HepG2 (cell line): ENCODE results near the gene PLPP7. TPM values are rescaled to one million over a fixed set of nuclear protein-coding genes. Genes with fewer than 3 reads are reported as not detected.

Source experiments
- ATAC-seq: fragments of 200-7000 bp; cut with Tn5 transposase; 3 replicates; pipeline ENCODE4 v1.9.1; 2020; ENCODE audit warnings: mild to moderate bottlenecking, moderate library complexity
- BruUV-seq: library from RNA; stranded (reverse); fragments of 400-500 nt; replicated peaks from 2 replicates; lab custom pipeline; 2021; lab: Mats Ljungman, UMichigan
- CTCF ChIA-PET: fragments of 300-600 bp; formaldehyde crosslinking; extraction: SDS; loops from one replicate; lab custom pipeline; 2021; ENCODE audit warnings: low total read pairs, inconsistent platforms, low intra/inter-chr PET ratio; lab: Yijun Ruan, JAX
- POLR2A ChIA-PET: fragments of 350-600 bp; sonication (Branson Sonifier 250); formaldehyde crosslinking; loops from one replicate; lab custom pipeline; 2020; ENCODE audit warnings: antibody characterized with exemption, inconsistent platforms; lab: Yijun Ruan, JAX
- DNase-seq: peaks from one replicate; pipeline ENCODE4 v3.0.0-alpha.2; 2015; ENCODE audit warnings: low spot score
- FAIRE-seq: peaks from 3 replicates; lab custom pipeline; 2011; peaks lifted over from hg19 to GRCh38; lab: Jason Lieb, UNC
- H2AFZ ChIP-seq: one replicate; pipeline ENCODE4 v1.6.1; 2011; ENCODE audit warnings: low read length, inconsistent platforms
- H3K27ac ChIP-seq: fragments of 300-600 bp; 3 replicates; pipeline ENCODE4 v1.8.0; 2011; ENCODE audit warnings: mixed run types, mild to moderate bottlenecking, mixed read lengths, low read length, inconsistent platforms; ENCODE audit not compliant: insufficient read depth; ENCODE audit errors: extremely low read length
- H3K27me3 ChIP-seq, 2 experiments: fragments of 200-600 bp in 1 of 2; 2 replicates in 1 of 2; 3 replicates in 1 of 2; pipeline versions ENCODE4 v1.6.0 to v1.8.0; 2011; ENCODE audit warnings: low read length in 2 of 2, mild to moderate bottlenecking in 2 of 2, moderate library complexity in 2 of 2, inconsistent platforms in 1 of 2; ENCODE audit not compliant: insufficient read depth in 2 of 2, control insufficient read depth in 1 of 2
- H3K36me3 ChIP-seq, 2 experiments: fragments of 200-600 bp in 1 of 2; replicated peaks in 1 of 2; 2 replicates in 1 of 2; 3 replicates in 1 of 2; pipeline versions ENCODE4 v1.5.1 to v1.8.0; 2011; ENCODE audit warnings: low read length in 2 of 2, inconsistent platforms in 1 of 2; ENCODE audit not compliant: insufficient read depth in 2 of 2, control insufficient read depth in 1 of 2
- H3K4me1 ChIP-seq: 2 replicates; pipeline ENCODE4 v1.5.1; 2012; ENCODE audit warnings: low read length, inconsistent platforms; ENCODE audit not compliant: insufficient read depth
- H3K4me2 ChIP-seq: 2 replicates; pipeline ENCODE4 v1.6.0; 2011; ENCODE audit warnings: low read depth, low read length, inconsistent platforms
- H3K4me3 ChIP-seq, 3 experiments: fragments of 200-600 bp in 1 of 3; sonication (generic), shearing (Covaris generic) in 1 of 3; replicated peaks in 1 of 3; 2 replicates each; pipeline ENCODE4 v1.5.1; 2011 to 2016; ENCODE audit warnings: low read length in 3 of 3, inconsistent platforms in 2 of 3, low read depth in 2 of 3, mild to moderate bottlenecking in 2 of 3, control low read depth in 1 of 3, mixed read lengths in 1 of 3; ENCODE audit not compliant: insufficient read depth in 1 of 3
- H3K79me2 ChIP-seq: one replicate; pipeline ENCODE4 v1.6.1; 2011; ENCODE audit warnings: low read length, inconsistent platforms; ENCODE audit not compliant: insufficient read depth
- H3K9ac ChIP-seq: 2 replicates; pipeline ENCODE4 v1.6.0; 2011; ENCODE audit warnings: mild to moderate bottlenecking, low read depth, low read length, inconsistent platforms; ENCODE audit not compliant: insufficient read depth
- H3K9me3 ChIP-seq: 2 replicates; pipeline ENCODE4 v1.5.1; 2012; ENCODE audit warnings: mild to moderate bottlenecking, low read length
- H4K20me1 ChIP-seq: 2 replicates; pipeline ENCODE4 v1.6.0; 2011; ENCODE audit warnings: inconsistent platforms, mild to moderate bottlenecking, low read length, moderate library complexity; ENCODE audit not compliant: insufficient read depth
- CHD2 ChIP-seq: IDR thresholded peaks from 2 replicates; pipeline ENCODE4 v1.6.1; 2011; ENCODE audit warnings: low read depth, low read length, improper control_type of control experiment
- DNMT1 ChIP-seq: sonication (generic); formaldehyde crosslinking; IDR thresholded peaks from 2 replicates; pipeline ENCODE4 v1.5.1; 2020; ENCODE audit warnings: mild to moderate bottlenecking, missing genetic modification reagents
- FOXA3 ChIP-seq: IDR thresholded peaks from 2 replicates; pipeline ENCODE4 v1.6.1; 2016; ENCODE audit warnings: missing genetic modification reagents, missing compliant biosample characterization
- GABPB1 ChIP-seq: IDR thresholded peaks from 2 replicates; pipeline ENCODE4 v1.6.1; 2016; ENCODE audit warnings: mild to moderate bottlenecking, missing genetic modification reagents, moderate library complexity, missing compliant biosample characterization
- WIZ ChIP-seq: sonication (generic); formaldehyde crosslinking; IDR thresholded peaks from 2 replicates; pipeline ENCODE4 v1.5.1; 2020; ENCODE audit warnings: mild to moderate bottlenecking, missing genetic modification reagents
- ZMYM4 ChIP-seq: sonication (generic); formaldehyde crosslinking; IDR thresholded peaks from 2 replicates; pipeline ENCODE4 v1.8.1; 2023; ENCODE audit warnings: mild to moderate bottlenecking, missing genetic modification reagents
- ZNF326 ChIP-seq: sonication (generic); formaldehyde crosslinking; IDR thresholded peaks from 2 replicates; pipeline ENCODE4 v1.4.0; 2020; ENCODE audit warnings: missing genetic modification reagents, borderline replicate concordance
- ZNF383 ChIP-seq: sonication (generic); formaldehyde crosslinking; IDR thresholded peaks from 2 replicates; pipeline ENCODE4 v1.4.0; 2020; ENCODE audit warnings: missing genetic modification reagents, mild to moderate bottlenecking, borderline replicate concordance
- ZSCAN20 ChIP-seq: sonication (generic); formaldehyde crosslinking; IDR thresholded peaks from 2 replicates; pipeline ENCODE4 v1.4.0; 2020; ENCODE audit warnings: missing genetic modification reagents, mild to moderate bottlenecking, borderline replicate concordance
- WGBS: methylation state at CpG from one replicate; pipeline ENCODE4 v1.1.6; 2017; ENCODE audit warnings: low lambda C conversion rate; 5-methylcytosine and 5-hydroxymethylcytosine counted together
- in situ Hi-C: cut with HindIII; loops from 2 replicates; pipeline ENCODE4 v1.10.0; 2017; ENCODE audit warnings: low pct_unique_long_range_greater_than_20kb; ENCODE audit not compliant: extremely low pct_ligation_motif_present
- intact Hi-C: fragments of 100-400 bp; cut with micrococcal nuclease; formaldehyde crosslinking; loops from one replicate; pipeline ENCODE4 v1.10.0; 2022; ENCODE audit not compliant: unreplicated experiment
- polyA plus RNA-seq, 8 experiments: library from polyadenylated mRNA; depleted of rRNA in 3 of 8; stranded (reverse) in 7 of 8; unstranded in 1 of 8; fragments of >200 nt; fragmentation: Illumina TruSeq in 4 of 8; extraction: Trizol in 4 of 8; gene quantifications; 2 replicates each; pipeline versions ENCODE4 v1.2.1 to v1.2.3, GENCODE V29; 2011 to 2016; ENCODE audit warnings: low read depth in 4 of 8, missing spikeins in 1 of 8, mixed read lengths in 1 of 8; ENCODE audit not compliant: insufficient read depth in 1 of 8
- total RNA-seq, 5 experiments: library from RNA; depleted of rRNA; stranded (reverse); fragments of >200 nt; fragmentation: Illumina TruSeq; extraction: Trizol; gene quantifications; 2 replicates each; pipeline ENCODE4 v1.2.3, GENCODE V29; 2016; ENCODE audit warnings: low read depth in 1 of 5
- TF ChIP-seq, protein P1 (sequence below): fragments of 450-650 bp; IDR thresholded peaks from 2 replicates; pipeline ENCODE4 v1.6.1; 2016
- TF ChIP-seq, protein P2 (sequence below), 2 experiments: IDR thresholded peaks; 2 replicates each; pipeline ENCODE4 v1.6.1; 2011 to 2012; ENCODE audit warnings: low read length in 2 of 2, borderline replicate concordance in 1 of 2, low read depth in 1 of 2, mild to moderate bottlenecking in 1 of 2, moderate library complexity in 1 of 2
- TF ChIP-seq, protein P3 (sequence below): sonication (generic); formaldehyde crosslinking; IDR thresholded peaks from 2 replicates; pipeline ENCODE4 v1.4.0; 2020; ENCODE audit warnings: missing genetic modification reagents

The PLPP7 gene
- total and polyA plus RNA-seq, 2 of the 13 experiments (the other 11 are each of a cell fraction or from before 2014, with no cell fraction given) = 0.33 to 1.2 TPM

DNA sequence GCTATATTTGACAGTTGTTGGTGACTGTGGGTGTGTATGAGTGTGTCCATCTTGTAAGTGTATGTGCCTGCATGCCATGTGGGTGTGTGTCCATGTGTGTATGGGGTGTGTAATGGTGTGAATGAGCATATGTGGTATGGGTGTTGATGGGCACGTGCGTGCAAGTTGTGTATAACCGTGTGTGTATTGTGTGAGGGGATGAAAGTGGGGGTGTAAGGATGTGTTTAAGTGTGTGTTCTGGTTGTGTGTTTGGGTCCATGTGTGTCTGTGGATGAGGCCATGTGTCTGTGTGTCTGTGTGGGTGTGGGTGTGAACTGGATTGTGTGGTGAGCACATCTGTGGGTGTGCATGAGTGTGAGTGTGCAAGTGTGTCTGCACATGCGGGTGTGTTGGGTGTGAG, 7.3 kb upstream of the PLPP7 start (continued):
- TF ChIP-seq FOXA3 (CRISPR knock-in tag) = no peak
- TF ChIP-seq DNMT1 (CRISPR knock-in tag) = no peak
- no peak for TF ChIP-seq ZNF383 (CRISPR knock-in tag)
- TF ChIP-seq, protein P1, sequence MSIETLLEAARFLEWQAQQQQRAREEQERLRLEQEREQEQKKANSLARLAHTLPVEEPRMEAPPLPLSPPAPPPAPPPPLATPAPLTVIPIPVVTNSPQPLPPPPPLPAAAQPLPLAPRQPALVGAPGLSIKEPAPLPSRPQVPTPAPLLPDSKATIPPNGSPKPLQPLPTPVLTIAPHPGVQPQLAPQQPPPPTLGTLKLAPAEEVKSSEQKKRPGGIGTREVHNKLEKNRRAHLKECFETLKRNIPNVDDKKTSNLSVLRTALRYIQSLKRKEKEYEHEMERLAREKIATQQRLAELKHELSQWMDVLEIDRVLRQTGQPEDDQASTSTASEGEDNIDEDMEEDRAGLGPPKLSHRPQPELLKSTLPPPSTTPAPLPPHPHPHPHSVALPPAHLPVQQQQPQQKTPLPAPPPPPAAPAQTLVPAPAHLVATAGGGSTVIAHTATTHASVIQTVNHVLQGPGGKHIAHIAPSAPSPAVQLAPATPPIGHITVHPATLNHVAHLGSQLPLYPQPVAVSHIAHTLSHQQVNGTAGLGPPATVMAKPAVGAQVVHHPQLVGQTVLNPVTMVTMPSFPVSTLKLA = peak; percentile 97
- no peak for TF ChIP-seq ZSCAN20 (CRISPR knock-in tag)
- TF ChIP-seq ZMYM4 = no peak
- no peak for TF ChIP-seq ZNF326
- no peak for TF ChIP-seq CHD2

DNA sequence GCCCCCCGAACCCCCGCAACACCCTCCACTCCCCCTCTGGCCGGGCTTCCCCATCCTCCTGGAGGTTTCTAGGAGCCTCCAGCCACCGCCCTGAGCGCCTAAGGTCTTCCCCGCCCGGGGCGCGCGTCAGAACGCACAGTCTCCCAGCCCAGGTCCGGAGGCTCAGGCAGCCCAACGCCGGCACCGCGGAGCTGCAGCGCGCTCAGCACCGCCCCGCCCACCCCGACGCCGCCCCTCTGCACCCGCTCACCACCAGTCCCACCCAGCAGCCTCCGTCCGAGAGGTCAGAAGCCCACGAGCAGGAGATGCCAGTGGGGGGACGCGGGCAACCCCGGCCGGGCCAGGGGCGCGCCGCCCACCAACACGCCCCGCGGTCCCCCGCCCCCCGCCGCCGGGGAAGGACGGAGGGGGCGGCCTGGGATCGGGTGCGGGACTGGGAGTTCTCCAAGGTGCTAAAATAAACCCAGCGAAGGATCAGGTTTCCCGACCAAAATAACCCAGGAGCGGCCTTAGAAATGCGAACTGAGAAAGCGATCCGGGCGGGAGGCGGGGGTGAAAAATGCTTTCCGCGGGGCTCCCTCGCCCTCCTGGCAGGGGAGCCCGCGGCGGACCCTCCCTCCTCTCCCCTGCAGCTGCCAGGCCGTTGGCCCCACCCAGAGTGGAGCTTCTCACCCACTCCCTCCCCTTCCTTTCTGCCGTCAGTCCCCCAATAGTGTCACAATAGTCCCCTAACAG, 6.7 kb upstream of the PLPP7 start:
- Histone ChIP-seq H3K79me2 (no peaks in the 10 kb centered on the region), H3K36me3 (no peaks in the 10 kb centered on the region), H3K27ac (no peak overlapping the region)
- no peak for FAIRE-seq
- WGBS = 19% methylated on average over 11 of the region's 61 CpGs
- CTCF ChIA-PET = no interaction called here
- TF ChIP-seq, protein P2, sequence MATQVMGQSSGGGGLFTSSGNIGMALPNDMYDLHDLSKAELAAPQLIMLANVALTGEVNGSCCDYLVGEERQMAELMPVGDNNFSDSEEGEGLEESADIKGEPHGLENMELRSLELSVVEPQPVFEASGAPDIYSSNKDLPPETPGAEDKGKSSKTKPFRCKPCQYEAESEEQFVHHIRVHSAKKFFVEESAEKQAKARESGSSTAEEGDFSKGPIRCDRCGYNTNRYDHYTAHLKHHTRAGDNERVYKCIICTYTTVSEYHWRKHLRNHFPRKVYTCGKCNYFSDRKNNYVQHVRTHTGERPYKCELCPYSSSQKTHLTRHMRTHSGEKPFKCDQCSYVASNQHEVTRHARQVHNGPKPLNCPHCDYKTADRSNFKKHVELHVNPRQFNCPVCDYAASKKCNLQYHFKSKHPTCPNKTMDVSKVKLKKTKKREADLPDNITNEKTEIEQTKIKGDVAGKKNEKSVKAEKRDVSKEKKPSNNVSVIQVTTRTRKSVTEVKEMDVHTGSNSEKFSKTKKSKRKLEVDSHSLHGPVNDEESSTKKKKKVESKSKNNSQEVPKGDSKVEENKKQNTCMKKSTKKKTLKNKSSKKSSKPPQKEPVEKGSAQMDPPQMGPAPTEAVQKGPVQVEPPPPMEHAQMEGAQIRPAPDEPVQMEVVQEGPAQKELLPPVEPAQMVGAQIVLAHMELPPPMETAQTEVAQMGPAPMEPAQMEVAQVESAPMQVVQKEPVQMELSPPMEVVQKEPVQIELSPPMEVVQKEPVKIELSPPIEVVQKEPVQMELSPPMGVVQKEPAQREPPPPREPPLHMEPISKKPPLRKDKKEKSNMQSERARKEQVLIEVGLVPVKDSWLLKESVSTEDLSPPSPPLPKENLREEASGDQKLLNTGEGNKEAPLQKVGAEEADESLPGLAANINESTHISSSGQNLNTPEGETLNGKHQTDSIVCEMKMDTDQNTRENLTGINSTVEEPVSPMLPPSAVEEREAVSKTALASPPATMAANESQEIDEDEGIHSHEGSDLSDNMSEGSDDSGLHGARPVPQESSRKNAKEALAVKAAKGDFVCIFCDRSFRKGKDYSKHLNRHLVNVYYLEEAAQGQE (IDR thresholded peaks at IDR 0.05; ENCODE audit: borderline replicate concordance in 1 of 2, low read depth in 1 of 2, low read length in 2 of 2) = peak in 1 of 2 experiments; percentile 80; a peak in 3 of 4 replicates
- TF ChIP-seq, protein P3, sequence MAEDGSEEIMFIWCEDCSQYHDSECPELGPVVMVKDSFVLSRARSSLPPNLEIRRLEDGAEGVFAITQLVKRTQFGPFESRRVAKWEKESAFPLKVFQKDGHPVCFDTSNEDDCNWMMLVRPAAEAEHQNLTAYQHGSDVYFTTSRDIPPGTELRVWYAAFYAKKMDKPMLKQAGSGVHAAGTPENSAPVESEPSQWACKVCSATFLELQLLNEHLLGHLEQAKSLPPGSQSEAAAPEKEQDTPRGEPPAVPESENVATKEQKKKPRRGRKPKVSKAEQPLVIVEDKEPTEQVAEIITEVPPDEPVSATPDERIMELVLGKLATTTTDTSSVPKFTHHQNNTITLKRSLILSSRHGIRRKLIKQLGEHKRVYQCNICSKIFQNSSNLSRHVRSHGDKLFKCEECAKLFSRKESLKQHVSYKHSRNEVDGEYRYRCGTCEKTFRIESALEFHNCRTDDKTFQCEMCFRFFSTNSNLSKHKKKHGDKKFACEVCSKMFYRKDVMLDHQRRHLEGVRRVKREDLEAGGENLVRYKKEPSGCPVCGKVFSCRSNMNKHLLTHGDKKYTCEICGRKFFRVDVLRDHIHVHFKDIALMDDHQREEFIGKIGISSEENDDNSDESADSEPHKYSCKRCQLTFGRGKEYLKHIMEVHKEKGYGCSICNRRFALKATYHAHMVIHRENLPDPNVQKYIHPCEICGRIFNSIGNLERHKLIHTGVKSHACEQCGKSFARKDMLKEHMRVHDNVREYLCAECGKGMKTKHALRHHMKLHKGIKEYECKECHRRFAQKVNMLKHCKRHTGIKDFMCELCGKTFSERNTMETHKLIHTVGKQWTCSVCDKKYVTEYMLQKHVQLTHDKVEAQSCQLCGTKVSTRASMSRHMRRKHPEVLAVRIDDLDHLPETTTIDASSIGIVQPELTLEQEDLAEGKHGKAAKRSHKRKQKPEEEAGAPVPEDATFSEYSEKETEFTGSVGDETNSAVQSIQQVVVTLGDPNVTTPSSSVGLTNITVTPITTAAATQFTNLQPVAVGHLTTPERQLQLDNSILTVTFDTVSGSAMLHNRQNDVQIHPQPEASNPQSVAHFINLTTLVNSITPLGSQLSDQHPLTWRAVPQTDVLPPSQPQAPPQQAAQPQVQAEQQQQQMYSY = no peak
- TF ChIP-seq GABPB1 (CRISPR knock-in tag) (0 out of 2 replicates have a peak, but pooled peaks have one; percentile 13), WIZ (CRISPR knock-in tag) (no peak)
- TF ChIP-seq, all 625 proteins: peak for 2
- no TSS peak for BruUV-seq
- Histone ChIP-seq H3K9ac (no peak overlapping the region), H3K27me3 (peaks cover 6 to 69% of the 10 kb centered on the region in 2 experiments; a peak in 4 of 5 replicates), H3K4me2 (0 out of 2 replicates have a peak overlapping the region, but pooled peaks have one; percentile 3), H3K4me3 (no peak overlapping the region), H3K9me3 (no peaks in the 10 kb centered on the region), H3K4me1 (peaks cover 18% of the 10 kb centered on the region), H4K20me1 (peaks cover 3% of the 10 kb centered on the region; the same call in 1 of the 2 replicates), H2AFZ (no peak overlapping the region)
- intact Hi-C loops (no loop called here), in situ Hi-C loops (no loop called here)
- POLR2A ChIA-PET = no interaction called here
- ATAC-seq (peak; percentile 28), DNase-seq (no peak)
